ENCODE measurements around the gene XIRP1.

XIRP1 gene

DNA sequence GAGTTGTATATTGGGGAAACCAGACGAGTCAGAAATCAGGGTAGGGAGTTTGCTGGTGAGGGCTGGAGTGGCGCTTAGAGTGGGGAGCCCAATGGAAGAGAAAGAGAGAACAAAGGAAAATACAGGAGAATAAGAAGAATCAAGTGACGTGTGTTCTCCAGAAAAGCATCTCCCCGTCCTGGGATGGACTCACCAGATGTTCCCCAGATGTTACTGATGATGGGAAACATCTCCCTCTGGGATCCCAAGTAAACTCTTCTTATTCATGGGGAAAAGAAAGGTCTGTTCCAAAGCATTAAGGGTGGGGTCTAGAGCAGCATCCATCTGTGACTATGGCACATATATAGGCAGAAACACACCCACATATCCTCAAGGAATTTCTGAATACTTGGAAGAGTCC lies 36.0 kb downstream of the XIRP1 start:
- Histone ChIP-seq H3K9ac (ENCODE audit: low read depth, low read length) (no peak overlapping the region), H3K36me3 (ENCODE audit: insufficient read depth, low read length) (no peaks in the 10 kb centered on the region; the same call in 1 of the 2 replicates), H2AFZ (ENCODE audit: low read depth, low read length) (no peak overlapping the region), H3K4me1 (ENCODE audit: insufficient read depth, low read length) (peaks cover 21% of the 10 kb centered on the region), H3K27me3 (ENCODE audit: insufficient read depth, low read length, poor library complexity) (peaks cover 48% of the 10 kb centered on the region), H3K27ac (ENCODE audit: low read length) (no peak overlapping the region), H3K4me2 (ENCODE audit: insufficient read depth, low read length) (no peak overlapping the region), H3K9me3 (ENCODE audit: insufficient read depth, low read length, severe bottlenecking) (no peaks in the 10 kb centered on the region), H3K79me2 (ENCODE audit: insufficient read depth, low read length) (no peaks in the 10 kb centered on the region), H3K4me3 (ENCODE audit: low read depth in 1 of 2, low read length in 2 of 2) (no peak overlapping the region), H4K20me1 (ENCODE audit: insufficient read depth, low read length) (peaks cover 20% of the 10 kb centered on the region)
- TF ChIP-seq EZH2 (IDR thresholded peaks at IDR 0.05; ENCODE audit: borderline replicate concordance, low read depth, low read length, severe bottlenecking) = no peak
- TF ChIP-seq CTCF (IDR thresholded peaks at IDR 0.05; ENCODE audit: borderline replicate concordance, extremely low read depth, low read length, poor library complexity, severe bottlenecking) = no peak
- ATAC-seq (ENCODE audit: insufficient read depth, low read depth) = no peak
- no peak for DNase-seq

DNA sequence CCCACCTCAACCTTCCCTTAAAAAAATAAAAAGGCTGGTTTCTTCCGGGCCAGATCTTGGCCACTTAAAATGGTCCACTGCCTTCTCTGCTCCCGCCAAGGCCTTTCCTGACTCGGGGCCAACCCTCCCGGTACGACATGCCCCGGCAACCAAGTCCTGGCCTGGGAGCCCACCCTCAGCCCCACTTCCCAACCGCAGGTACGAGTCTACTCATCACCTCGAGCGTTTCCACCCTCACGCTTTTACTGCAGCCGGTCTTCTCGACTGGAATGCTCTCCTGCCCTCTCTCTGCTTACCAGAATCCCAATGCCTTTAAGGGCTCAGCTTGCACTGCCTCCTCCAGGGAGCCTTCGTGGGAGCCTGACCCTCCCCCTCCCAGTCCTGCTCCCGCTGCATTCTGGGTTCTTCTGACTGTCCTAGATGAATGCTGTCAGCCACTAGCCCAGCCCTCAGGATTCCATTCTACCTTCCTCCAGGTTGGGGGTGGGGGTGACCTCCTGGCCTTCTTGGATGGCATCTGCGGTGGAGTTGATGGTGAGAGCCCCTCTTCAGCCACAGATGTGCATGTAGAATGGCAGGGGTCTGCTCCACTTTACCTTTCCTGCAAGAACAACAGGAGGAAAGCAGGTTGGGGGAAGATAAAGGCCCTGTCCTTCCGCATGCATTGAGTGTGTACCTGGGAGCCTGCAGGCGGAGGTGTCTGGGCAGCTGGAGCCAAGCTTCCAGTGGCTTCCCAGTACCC lies 37.9 kb downstream of the XIRP1 start:
- Histone ChIP-seq H3K4me1 (ENCODE audit: insufficient read depth, low read length) (peaks cover 35% of the 10 kb centered on the region), H3K4me2 (ENCODE audit: insufficient read depth, low read length) (no peak overlapping the region), H3K9ac (ENCODE audit: low read depth, low read length) (no peak overlapping the region), H3K9me3 (ENCODE audit: insufficient read depth, low read length, severe bottlenecking) (no peaks in the 10 kb centered on the region), H3K27me3 (ENCODE audit: insufficient read depth, low read length, poor library complexity) (peaks cover 48% of the 10 kb centered on the region), H2AFZ (ENCODE audit: low read depth, low read length) (no peak overlapping the region), H3K36me3 (ENCODE audit: insufficient read depth, low read length) (no peaks in the 10 kb centered on the region; the same call in 1 of the 2 replicates), H3K79me2 (ENCODE audit: insufficient read depth, low read length) (no peaks in the 10 kb centered on the region), H3K27ac (ENCODE audit: low read length) (no peak overlapping the region), H3K4me3 (ENCODE audit: low read depth in 1 of 2, low read length in 2 of 2) (no peak overlapping the region), H4K20me1 (ENCODE audit: insufficient read depth, low read length) (peaks cover 25% of the 10 kb centered on the region)
- DNase-seq (no peak), ATAC-seq (ENCODE audit: insufficient read depth, low read depth) (no peak)
- TF ChIP-seq EZH2 (IDR thresholded peaks at IDR 0.05; ENCODE audit: borderline replicate concordance, low read depth, low read length, severe bottlenecking) = no peak
- no peak for TF ChIP-seq CTCF (IDR thresholded peaks at IDR 0.05; ENCODE audit: borderline replicate concordance, extremely low read depth, low read length, poor library complexity, severe bottlenecking)

DNA sequence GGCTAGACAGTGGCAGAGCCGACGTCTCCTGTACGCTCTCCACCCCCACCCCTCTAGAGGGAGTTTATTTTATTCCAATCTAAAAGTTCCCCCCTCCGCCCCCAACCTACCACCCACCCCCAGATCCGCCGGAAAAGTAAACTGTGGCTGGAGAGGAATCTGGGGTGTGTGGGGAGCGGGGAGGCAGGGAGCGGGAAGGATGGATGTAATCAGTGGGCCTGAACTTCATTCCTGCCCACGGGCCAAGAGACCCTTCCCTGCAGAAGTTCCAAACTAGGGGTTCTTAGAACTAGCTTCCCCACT lies 38.5 kb downstream of the XIRP1 start:
- DNase-seq = no peak
- H3K9me3 ChIP-seq (ENCODE audit: insufficient read depth, low read length, severe bottlenecking) = no peaks in the 10 kb centered on the region
- peak overlapping the region; percentile 98 for H3K4me2 ChIP-seq (ENCODE audit: insufficient read depth, low read length)
- H3K27me3 ChIP-seq (ENCODE audit: insufficient read depth, low read length, poor library complexity) = peaks cover 44% of the 10 kb centered on the region
- TF ChIP-seq CTCF (IDR thresholded peaks at IDR 0.05; ENCODE audit: borderline replicate concordance, extremely low read depth, low read length, poor library complexity, severe bottlenecking) (peak; percentile 19), EZH2 (IDR thresholded peaks at IDR 0.05; ENCODE audit: borderline replicate concordance, low read depth, low read length, severe bottlenecking) (no peak)
- ATAC-seq (ENCODE audit: insufficient read depth, low read depth) = no peak
- H3K4me1 ChIP-seq (ENCODE audit: insufficient read depth, low read length) = peaks cover 40% of the 10 kb centered on the region
- H3K9ac ChIP-seq (ENCODE audit: low read depth, low read length) = peak overlapping the region; percentile 73; the same call in 1 of the 2 replicates
- H3K79me2 ChIP-seq (ENCODE audit: insufficient read depth, low read length) = no peaks in the 10 kb centered on the region
- H3K27ac ChIP-seq (ENCODE audit: low read length) = no peak overlapping the region
- H4K20me1 ChIP-seq (ENCODE audit: insufficient read depth, low read length) = peaks cover 25% of the 10 kb centered on the region
- H2AFZ ChIP-seq (ENCODE audit: low read depth, low read length) = no peak overlapping the region
- H3K36me3 ChIP-seq (ENCODE audit: insufficient read depth, low read length) = no peaks in the 10 kb centered on the region; the same call in 1 of the 2 replicates
- H3K4me3 ChIP-seq (ENCODE audit: low read depth in 1 of 2, low read length in 2 of 2) = peak overlapping the region in 1 of 2 experiments; percentile 85; a peak in 2 of 4 replicates

Data from DND-41 (cell line).